OCI-LY1 (cell line): ENCODE data around the gene SYCP2L.
"Not testable (repeated sequence)": the region's sequence is repeated elsewhere in the genome, so short reads cannot be mapped to it uniquely, and the experiment has no call there.

Source experiments
- EZH2 ChIP-seq: fragments of 200-600 bp; sonication (generic), shearing (Covaris generic); IDR thresholded peaks from 2 replicates; pipeline ENCODE4 v1.8.0; 2017; ENCODE audit warnings: borderline replicate concordance, mixed run types, mild to moderate bottlenecking, antibody characterized with exemption, low read length, moderate library complexity, mixed read lengths
- TF ChIP-seq, protein P1 (sequence below): fragments of 200-600 bp; sonication (generic), shearing (Covaris generic); IDR thresholded peaks from 2 replicates; pipeline ENCODE4 v1.5.1; 2017; ENCODE audit warnings: mild to moderate bottlenecking, antibody characterized with exemption, low read length, moderate library complexity, mixed read lengths

DNA sequence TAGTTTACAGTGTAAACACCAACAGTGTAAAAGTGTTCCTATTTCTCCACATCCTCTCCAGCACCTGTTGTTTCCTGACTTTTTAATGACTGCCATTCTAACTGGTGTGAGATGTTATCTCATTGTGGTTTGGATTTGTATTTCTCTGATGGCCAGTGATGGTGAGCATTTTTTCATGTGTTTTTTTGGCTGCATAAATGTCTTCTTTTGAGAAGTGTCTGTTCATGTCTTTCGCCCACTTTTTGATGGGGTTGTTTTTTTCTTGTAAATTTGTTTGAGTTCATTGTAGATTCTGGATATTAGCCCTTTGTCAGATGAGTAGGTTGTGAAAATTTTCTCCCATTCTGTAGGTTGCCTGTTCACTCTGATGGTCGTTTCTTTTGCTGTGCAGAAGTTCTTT, 98.1 kb downstream of the SYCP2L start:
- TF ChIP-seq, protein P1, sequence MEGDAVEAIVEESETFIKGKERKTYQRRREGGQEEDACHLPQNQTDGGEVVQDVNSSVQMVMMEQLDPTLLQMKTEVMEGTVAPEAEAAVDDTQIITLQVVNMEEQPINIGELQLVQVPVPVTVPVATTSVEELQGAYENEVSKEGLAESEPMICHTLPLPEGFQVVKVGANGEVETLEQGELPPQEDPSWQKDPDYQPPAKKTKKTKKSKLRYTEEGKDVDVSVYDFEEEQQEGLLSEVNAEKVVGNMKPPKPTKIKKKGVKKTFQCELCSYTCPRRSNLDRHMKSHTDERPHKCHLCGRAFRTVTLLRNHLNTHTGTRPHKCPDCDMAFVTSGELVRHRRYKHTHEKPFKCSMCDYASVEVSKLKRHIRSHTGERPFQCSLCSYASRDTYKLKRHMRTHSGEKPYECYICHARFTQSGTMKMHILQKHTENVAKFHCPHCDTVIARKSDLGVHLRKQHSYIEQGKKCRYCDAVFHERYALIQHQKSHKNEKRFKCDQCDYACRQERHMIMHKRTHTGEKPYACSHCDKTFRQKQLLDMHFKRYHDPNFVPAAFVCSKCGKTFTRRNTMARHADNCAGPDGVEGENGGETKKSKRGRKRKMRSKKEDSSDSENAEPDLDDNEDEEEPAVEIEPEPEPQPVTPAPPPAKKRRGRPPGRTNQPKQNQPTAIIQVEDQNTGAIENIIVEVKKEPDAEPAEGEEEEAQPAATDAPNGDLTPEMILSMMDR, result not testable (repeated sequence)
- TF ChIP-seq EZH2, result not testable (repeated sequence)
